H1 (cell line): ENCODE results near the gene GATB. TPM values are rescaled to one million over a fixed set of nuclear protein-coding genes. Genes with fewer than 3 reads are reported as not detected.

Source experiments
- CTCF ChIA-PET: fragments of 300-600 bp; sonication (Branson Sonifier 250); formaldehyde crosslinking; loops from one replicate; lab custom pipeline; 2021; ENCODE audit not compliant: partially characterized antibody; lab: Charles Lee
- POLR2A ChIA-PET: fragments of 300-600 bp; sonication (Branson Sonifier 250); formaldehyde crosslinking; loops from one replicate; lab custom pipeline; 2021; ENCODE audit warnings: inconsistent platforms; ENCODE audit not compliant: partially characterized antibody; lab: Charles Lee
- DNase-seq, 2 experiments: peaks; one replicate each; pipeline versions ENCODE4 v3.0.0 to v3.0.0-alpha.2; 2010 to 2022; ENCODE audit warnings: low spot score in 2 of 2, low read depth in 1 of 2, mixed read lengths in 1 of 2
- FAIRE-seq: peaks from 2 replicates; lab custom pipeline; 2011; peaks lifted over from hg19 to GRCh38; lab: Jason Lieb, UNC
- H2AFZ ChIP-seq: 2 replicates; pipeline ENCODE4 v1.8.1; 2012; ENCODE audit warnings: low read length, inconsistent platforms
- H2AK5ac ChIP-seq: 2 replicates; pipeline ENCODE4 v1.6.1; 2013; ENCODE audit warnings: low read depth, low read length
- H2BK120ac ChIP-seq: replicated peaks from 2 replicates; pipeline ENCODE3; 2013; ENCODE audit warnings: low read depth, low read length, inconsistent platforms
- H2BK12ac ChIP-seq: 2 replicates; pipeline ENCODE4 v1.6.1; 2013; ENCODE audit warnings: low read depth, low read length
- H2BK15ac ChIP-seq: 2 replicates; pipeline ENCODE4 v1.6.1; 2013; ENCODE audit warnings: low read length
- H2BK20ac ChIP-seq: 2 replicates; pipeline ENCODE4 v1.6.1; 2013; ENCODE audit warnings: low read length
- H2BK5ac ChIP-seq: 2 replicates; pipeline ENCODE4 v1.6.1; 2013; ENCODE audit warnings: low read depth, low read length
- H3K14ac ChIP-seq: 2 replicates; pipeline ENCODE4 v1.6.1; 2013; ENCODE audit warnings: inconsistent platforms; ENCODE audit not compliant: insufficient read length
- H3K18ac ChIP-seq: 2 replicates; pipeline ENCODE4 v1.6.1; 2013; ENCODE audit warnings: low read length; ENCODE audit errors: extremely low read depth
- H3K23ac ChIP-seq: 2 replicates; pipeline ENCODE4 v1.6.1; 2013; ENCODE audit warnings: inconsistent platforms; ENCODE audit not compliant: insufficient read length
- H3K23me2 ChIP-seq: 2 replicates; pipeline ENCODE4 v1.6.1; 2013; ENCODE audit warnings: low read depth, low read length
- H3K27ac ChIP-seq: 2 replicates; pipeline ENCODE4 v1.6.1; 2011; ENCODE audit warnings: low read depth, low read length, inconsistent platforms
- H3K27me3 ChIP-seq, 4 experiments: replicated peaks in 1 of 4; 1 replicate in 1 of 4; 2 replicates in 3 of 4; pipeline versions ENCODE4 v1.6.1 to v1.8.1; 2011 to 2013; ENCODE audit warnings: low read length in 3 of 4, mild to moderate bottlenecking in 3 of 4, inconsistent platforms in 2 of 4, mixed read lengths in 2 of 4, moderate library complexity in 1 of 4; ENCODE audit not compliant: control insufficient read depth in 3 of 4, insufficient read depth in 3 of 4; ENCODE audit errors: extremely low read depth in 1 of 4
- H3K36me3 ChIP-seq, 4 experiments: 2 replicates each; pipeline versions ENCODE4 v1.6.1 to v1.8.1; 2011 to 2013; ENCODE audit warnings: mild to moderate bottlenecking in 4 of 4, low read length in 3 of 4, moderate library complexity in 2 of 4, control low read depth in 1 of 4, inconsistent platforms in 1 of 4; ENCODE audit not compliant: insufficient read depth in 4 of 4, control insufficient read depth in 2 of 4
- H3K4ac ChIP-seq: replicated peaks from 2 replicates; pipeline ENCODE3; 2013; ENCODE audit warnings: low read length, low read depth, mixed read lengths, inconsistent platforms; ENCODE audit not compliant: insufficient read length
- H3K4me1 ChIP-seq, 4 experiments: replicated peaks in 1 of 4; 1 replicate in 1 of 4; 2 replicates in 3 of 4; pipeline versions ENCODE4 v1.6.1 to v1.8.1; 2011 to 2013; ENCODE audit warnings: low read length in 3 of 4, inconsistent platforms in 2 of 4, mixed read lengths in 1 of 4; ENCODE audit not compliant: insufficient read depth in 4 of 4, control insufficient read depth in 3 of 4
- H3K4me2 ChIP-seq, 2 experiments: 2 replicates each; pipeline versions ENCODE4 v1.6.1 to v1.8.1; 2011 to 2013; ENCODE audit warnings: low read depth in 2 of 2, low read length in 2 of 2, control low read depth in 1 of 2, inconsistent platforms in 1 of 2, mild to moderate bottlenecking in 1 of 2; ENCODE audit not compliant: insufficient read depth in 1 of 2
- H3K4me3 ChIP-seq, 4 experiments: fragments of 200-600, 300-600 bp in 1 of 4; sonication (generic), shearing (Covaris generic), sonication (Bioruptor Twin) in 1 of 4; 2 replicates each; pipeline versions ENCODE4 v1.5.1 to v1.8.1; 2011 to 2016; ENCODE audit warnings: low read length in 4 of 4, low read depth in 3 of 4, control low read depth in 2 of 4, inconsistent platforms in 2 of 4, mild to moderate bottlenecking in 2 of 4, mixed read lengths in 1 of 4, moderate library complexity in 1 of 4; ENCODE audit not compliant: insufficient read depth in 2 of 4; ENCODE audit errors: extremely low read depth in 1 of 4
- H3K56ac ChIP-seq: replicated peaks from 2 replicates; pipeline ENCODE3; 2013; ENCODE audit warnings: low read depth, mild to moderate bottlenecking, mixed read lengths, low read length, inconsistent platforms; ENCODE audit not compliant: insufficient read length
- H3K79me1 ChIP-seq: 2 replicates; pipeline ENCODE4 v1.6.1; 2013; ENCODE audit warnings: low read depth, low read length, control low read depth
- H3K79me2 ChIP-seq, 2 experiments: 2 replicates each; pipeline versions ENCODE4 v1.6.1 to v1.8.1; 2012 to 2013; ENCODE audit warnings: low read length in 2 of 2, mild to moderate bottlenecking in 2 of 2, inconsistent platforms in 1 of 2; ENCODE audit not compliant: insufficient read depth in 2 of 2, control insufficient read depth in 1 of 2
- H3K9ac ChIP-seq, 4 experiments: replicated peaks in 1 of 4; 1 replicate in 1 of 4; 2 replicates in 3 of 4; pipeline versions ENCODE4 v1.6.1 to v1.8.1; 2011 to 2013; ENCODE audit warnings: low read depth in 3 of 4, low read length in 3 of 4, control low read depth in 2 of 4, mild to moderate bottlenecking in 2 of 4, moderate library complexity in 2 of 4, inconsistent platforms in 1 of 4; ENCODE audit errors: extremely low read depth in 1 of 4
- H3K9me3 ChIP-seq, 2 experiments: 2 replicates each; pipeline versions ENCODE4 v1.6.1 to v1.8.1; 2012 to 2013; ENCODE audit warnings: mild to moderate bottlenecking in 2 of 2, moderate library complexity in 2 of 2, control low read depth in 1 of 2, inconsistent platforms in 1 of 2, low read depth in 1 of 2, low read length in 1 of 2, mixed read lengths in 1 of 2; ENCODE audit not compliant: insufficient read depth in 2 of 2
- H4K20me1 ChIP-seq, 2 experiments: replicated peaks in 1 of 2; 2 replicates each; pipeline versions ENCODE3 to v1.8.1; 2011 to 2013; ENCODE audit warnings: inconsistent platforms in 2 of 2, low read length in 2 of 2, mild to moderate bottlenecking in 1 of 2; ENCODE audit not compliant: insufficient read depth in 2 of 2, control insufficient read depth in 1 of 2
- H4K5ac ChIP-seq: 2 replicates; pipeline ENCODE4 v1.6.1; 2013; ENCODE audit warnings: low read length, low read depth, mixed read lengths, inconsistent platforms; ENCODE audit not compliant: insufficient read length
- H4K8ac ChIP-seq: 2 replicates; pipeline ENCODE4 v1.8.0; 2013; ENCODE audit warnings: mild to moderate bottlenecking, moderate library complexity, low read length, inconsistent platforms; ENCODE audit not compliant: insufficient read depth; ENCODE audit errors: extremely low read depth
- H4K91ac ChIP-seq: replicated peaks from 2 replicates; pipeline ENCODE3; 2013; ENCODE audit warnings: low read length, mixed read lengths, inconsistent platforms; ENCODE audit not compliant: insufficient read length
- ASH2L ChIP-seq: fragments of 200-600, 300-600 bp; sonication (generic); IDR thresholded peaks from one replicate; pipeline ENCODE4 v1.7.1; 2017; ENCODE audit warnings: low read length
- CEBPB ChIP-seq: IDR thresholded peaks from 2 replicates; pipeline ENCODE4 v1.6.1; 2012; ENCODE audit warnings: low read depth, low read length
- PHF8 ChIP-seq: fragments of 200-600 bp; sonication (generic); conservative IDR thresholded peaks from 2 replicates; pipeline ENCODE4 v1.7.1; 2012; ENCODE audit warnings: low read depth, mild to moderate bottlenecking, inconsistent platforms, low read length, moderate library complexity
- RXRA ChIP-seq: IDR thresholded peaks from 2 replicates; pipeline ENCODE4 v1.6.1; 2011; ENCODE audit warnings: low read depth, mild to moderate bottlenecking, low read length, moderate library complexity; ENCODE audit not compliant: insufficient read depth
- SP1 ChIP-seq: IDR thresholded peaks from 2 replicates; pipeline ENCODE4 v1.6.1; 2011; ENCODE audit warnings: low read depth, low read length
- SP2 ChIP-seq: IDR thresholded peaks from 2 replicates; pipeline ENCODE4 v1.6.1; 2012; ENCODE audit warnings: mild to moderate bottlenecking, low read length, inconsistent platforms
- SUZ12 ChIP-seq: fragments of 200-600 bp; sonication (generic); IDR thresholded peaks from 2 replicates; pipeline ENCODE4 v1.6.1; 2012; ENCODE audit warnings: mild to moderate bottlenecking, inconsistent platforms, low read length, moderate library complexity, mixed read lengths
- WGBS, 2 experiments: shearing (Covaris generic) in 1 of 2; methylation state at CpG; one replicate each; pipeline versions ENCODE4 v1.1.6 to v1.1.7; 2013 to 2015; ENCODE audit warnings: low lambda C conversion rate in 2 of 2, mixed read lengths in 2 of 2, inconsistent platforms in 1 of 2, low coverage in 1 of 2, missing lambda C conversion rate in 1 of 2; ENCODE audit not compliant: insufficient replicate concordance in 2 of 2, insufficient coverage in 1 of 2, insufficient read length in 1 of 2; ENCODE audit errors: extremely low coverage in 1 of 2, missing lambda C conversion rate in 1 of 2; 5-methylcytosine and 5-hydroxymethylcytosine counted together
- polyA plus RNA-seq, 7 experiments: library from polyadenylated mRNA; depleted of rRNA in 3 of 7; stranded (reverse) in 5 of 7; unstranded in 2 of 7; fragments of >200 nt in 5 of 7; fragments of 200-250 nt in 2 of 7; gene quantifications; 1 replicate in 5 of 7; 2 replicates in 1 of 7; 4 replicates in 1 of 7; pipeline versions ENCODE4 v1.2.1 to v1.2.3, GENCODE V29; 2011 to 2013; ENCODE audit warnings: missing spikeins in 2 of 7, mixed read lengths in 2 of 7
- total RNA-seq: library from RNA; stranded (reverse); fragmentation: NEBNext Ultra II Directional; extraction: Animal tissue kit (Norgen Biotek cat#: 25700); gene quantifications from 2 replicates; pipeline ENCODE4 v1.2.1, GENCODE V29; 2021

The GATB gene
- total and polyA plus RNA-seq, 2 of the 8 experiments (the other 6 are each of a cell fraction or from before 2014, with no cell fraction given): 15.3 to 18.0 TPM

- Histone ChIP-seq H2BK12ac (no peak overlapping the region), H2BK5ac (no peak overlapping the region), H2AK5ac (no peak overlapping the region), H3K9me3 (no peaks in the 10 kb centered on the region), H4K5ac (no peak overlapping the region), H3K4ac (no peak overlapping the region), H3K27me3 (no peaks in the 10 kb centered on the region; a peak in 1 of 7 replicates), H4K8ac (no peak overlapping the region), H2BK15ac (no peak overlapping the region), H4K91ac (no peak overlapping the region), H3K14ac (no peak overlapping the region), H2AFZ (no peak overlapping the region), H3K4me1 (peaks cover 0 to 10% (median 2%) of the 10 kb centered on the region in 4 experiments; a peak in 3 of 7 replicates), H3K56ac (no peak overlapping the region), H3K36me3 (no peaks in the 10 kb centered on the region), H3K79me2 (no peaks in the 10 kb centered on the region), H2BK120ac (no peak overlapping the region), H3K4me3 (no peak overlapping the region), H3K4me2 (no peak overlapping the region), H4K20me1 (no peaks in the 10 kb centered on the region), H2BK20ac (no peak overlapping the region), H3K27ac (no peak overlapping the region), H3K79me1 (no peaks in the 10 kb centered on the region), H3K23me2 (no peaks in the 10 kb centered on the region), H3K23ac (no peak overlapping the region), H3K9ac (no peak overlapping the region), H3K18ac (no peak overlapping the region)
- POLR2A ChIA-PET: interaction anchor here (1.7 kb wide), 1 partner anchor 32 kb away, joined by 3 read pairs; no protein-coding TSS in a partner anchor
- CTCF ChIA-PET: interaction anchor here (0.6 to 2.9 kb wide), 13 partner anchors 8 to 245 kb away, joined by 3 to 28 read pairs (median 4); no protein-coding TSS in a partner anchor
- WGBS, 2 experiments: 92% methylated on average over 4 of the region's 4 CpGs; no CpG with 5 or more reads in 1 of the 2 experiments
- DNase-seq (no peak), FAIRE-seq (no peak)
- TF ChIP-seq SUZ12 (no peak), CEBPB (no peak), ASH2L (no peak), SP1 (no peak), PHF8 (no peak), RXRA (no peak), SP2 (no peak)
Measured at GRCh38 chr4:151803246-151803645, 42.4 kb upstream of the GATB start.
